Esophagus mucosa (tissue), 1 donor: ENCODE data around the gene PNKP. TPM values are rescaled to one million over a fixed set of nuclear protein-coding genes. Genes with fewer than 3 reads are reported as not detected.

Source experiments
- ATAC-seq: fragments of 200-7000 bp; cut with Tn5 transposase; one replicate; pipeline ENCODE4 v1.9.1; 2020
- total RNA-seq: library from RNA; stranded (reverse); gene quantifications from one replicate; pipeline ENCODE4 v1.2.4, GENCODE V29; 2023
- donor health status: DM: yes; HTN: yes; CAD: no.

The PNKP gene
- total RNA-seq, 1 donor from 2014 or later: 29.2 TPM

DNA sequence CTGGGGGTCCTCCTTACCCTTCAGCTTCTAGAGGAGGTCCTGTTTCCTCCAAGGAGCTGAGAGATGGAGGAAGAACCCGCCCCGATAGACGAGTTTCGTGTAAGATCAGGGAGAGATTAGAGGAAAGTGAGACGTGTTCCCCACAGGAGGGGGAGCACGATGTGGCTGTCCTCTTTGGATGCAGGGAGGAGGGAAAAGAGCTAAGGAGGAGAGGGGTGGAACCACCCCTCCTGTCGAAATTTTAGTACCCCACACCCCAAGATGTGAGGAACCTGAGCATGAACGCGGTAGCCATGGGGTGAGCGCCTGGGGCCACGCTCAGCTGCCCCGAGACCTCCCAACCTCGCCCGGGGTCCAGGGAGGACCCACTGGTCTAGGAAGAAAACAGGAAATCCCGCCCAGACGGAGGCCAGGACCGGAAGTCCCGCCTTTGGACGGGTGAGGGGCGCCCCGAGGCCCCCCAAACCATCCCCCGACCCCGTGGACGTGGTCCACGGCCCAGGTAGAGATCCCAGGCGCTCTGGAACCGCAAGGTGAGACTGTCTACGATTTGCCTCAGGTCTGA lies 8.6 kb upstream of the PNKP start:
- ATAC-seq: no peak

GRCh38 chr19:49875177-49875576 lies 7.8 kb upstream of the PNKP start:
- no peak for ATAC-seq

DNA sequence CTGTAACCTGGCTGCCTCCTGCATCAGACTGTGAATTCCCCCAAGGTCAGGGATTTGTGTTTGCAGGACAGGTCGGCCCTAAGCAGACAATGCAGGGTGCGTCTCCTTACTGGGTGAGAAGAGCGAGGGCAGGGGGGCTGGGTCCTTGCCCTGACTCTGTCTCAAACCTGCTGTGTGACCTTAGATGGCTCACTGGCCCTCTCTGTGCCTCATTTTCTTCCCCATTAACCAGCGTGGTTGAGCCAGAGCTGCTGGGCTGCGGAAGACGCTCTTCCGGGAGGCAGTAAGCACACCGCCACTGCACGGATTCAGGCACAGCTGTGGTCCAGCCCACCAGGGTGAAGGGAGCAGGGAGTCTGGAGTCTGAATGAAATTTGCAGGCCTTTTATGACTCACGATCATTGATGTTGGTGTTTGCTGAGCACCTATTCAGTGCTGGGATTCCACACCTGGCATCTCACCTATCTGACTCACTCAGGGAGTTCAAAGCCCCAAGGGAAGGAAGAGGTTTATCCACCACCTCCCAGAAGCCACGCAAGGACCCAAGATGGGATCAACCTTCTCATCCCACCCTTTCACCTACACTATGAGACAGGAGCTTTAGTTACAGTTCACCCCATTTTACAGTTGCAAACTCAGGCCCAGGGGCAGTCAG lies 7.3 kb upstream of the PNKP start:
- ATAC-seq: no peak

DNA sequence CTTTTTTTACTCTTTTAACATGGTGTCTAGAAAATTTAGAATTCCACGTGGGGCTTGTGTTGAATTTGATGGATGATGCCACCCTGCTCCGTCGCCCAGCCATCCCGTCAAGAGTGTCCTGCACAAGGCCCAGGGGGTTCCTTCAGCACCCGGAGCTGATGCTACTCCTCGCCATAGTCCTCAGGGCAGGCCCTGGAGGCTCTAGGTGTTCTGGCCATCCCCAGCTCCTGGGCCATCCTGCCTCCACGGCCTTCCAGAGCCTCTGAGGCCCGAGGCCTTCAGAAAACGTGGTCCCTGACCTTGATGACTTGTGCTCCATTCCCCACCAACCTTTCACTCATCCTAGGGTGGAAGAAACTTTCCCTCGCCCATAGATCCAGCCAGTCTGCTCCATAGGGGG lies 6.5 kb upstream of the PNKP start:
- ATAC-seq: no peak

- no peak for ATAC-seq
Measured at GRCh38 chr19:49873129-49873521, 5.7 kb upstream of the PNKP start.

DNA sequence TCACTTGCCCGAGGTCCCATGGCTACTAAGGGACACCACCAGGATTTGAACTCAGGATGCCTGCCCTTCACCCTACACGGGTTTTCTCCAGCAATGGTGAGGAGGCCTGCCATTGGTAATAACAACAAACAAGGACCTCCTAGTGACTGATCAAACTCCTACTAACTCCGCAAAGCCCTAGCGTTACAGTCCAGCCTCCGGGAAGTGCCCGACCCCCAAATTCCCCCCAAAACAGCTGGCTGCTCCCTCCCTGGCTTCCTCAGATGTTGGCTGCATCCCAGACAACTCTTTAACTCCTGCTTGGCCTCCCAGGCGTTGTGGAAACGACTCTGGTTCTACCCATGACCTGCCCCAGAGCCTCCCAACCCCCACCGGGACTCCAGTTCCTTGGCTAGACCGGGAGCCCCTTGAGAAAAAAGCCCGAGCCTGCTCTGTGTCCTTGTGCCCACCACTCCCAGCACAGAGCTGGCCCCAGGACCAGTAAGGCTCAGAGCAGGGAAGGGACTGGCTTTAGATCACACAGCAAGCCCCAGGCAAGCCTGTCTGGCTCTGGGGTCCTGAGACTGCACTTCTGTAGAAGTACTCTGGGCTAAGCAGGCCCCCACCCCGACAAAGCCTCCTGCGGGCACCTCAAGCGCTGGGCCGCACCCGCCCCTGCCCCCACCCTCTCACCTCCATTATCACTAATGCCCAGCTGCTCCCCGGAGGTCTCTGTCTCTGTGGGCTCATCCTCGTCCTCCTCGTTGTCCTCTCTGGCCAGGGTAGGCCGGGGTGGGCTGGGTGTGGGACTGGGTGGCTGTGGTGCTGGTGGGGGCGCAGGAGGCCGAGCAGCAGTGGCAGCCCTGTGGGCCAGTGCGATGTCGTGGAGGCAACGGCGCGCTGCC lies 5.1 kb upstream of the PNKP start:
- ATAC-seq: no peak

DNA sequence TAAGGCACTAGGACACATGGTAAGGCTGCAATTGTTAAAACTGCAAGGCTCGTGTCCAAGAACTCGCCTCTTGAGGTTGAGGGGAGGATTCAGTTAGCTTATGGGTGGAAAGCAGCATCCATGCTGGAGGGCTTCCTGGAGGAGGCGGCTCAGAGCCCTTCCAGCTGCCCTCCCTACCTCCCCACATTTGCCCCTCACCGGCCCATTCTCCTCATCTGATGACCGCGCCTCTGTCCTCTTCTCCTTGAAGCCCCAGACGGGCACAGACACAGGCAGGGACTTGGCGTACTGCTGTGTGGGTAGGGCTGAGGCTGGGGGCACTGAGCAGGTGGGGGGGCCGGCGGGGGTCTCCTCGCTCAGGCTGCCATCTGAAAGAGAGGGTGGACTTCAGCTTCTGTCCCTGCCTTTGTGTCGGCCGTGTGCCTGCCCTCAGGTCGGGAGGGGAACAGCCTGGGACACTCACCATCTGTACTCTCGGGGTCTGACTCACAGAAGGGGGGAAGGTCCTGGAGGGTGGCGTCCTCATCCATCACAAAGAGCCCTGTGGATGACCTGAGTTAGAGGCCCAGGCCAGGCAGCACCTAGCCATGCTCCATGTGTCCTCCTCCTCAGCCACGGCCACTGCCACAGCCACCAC lies 4.1 kb upstream of the PNKP start:
- ATAC-seq: no peak

DNA sequence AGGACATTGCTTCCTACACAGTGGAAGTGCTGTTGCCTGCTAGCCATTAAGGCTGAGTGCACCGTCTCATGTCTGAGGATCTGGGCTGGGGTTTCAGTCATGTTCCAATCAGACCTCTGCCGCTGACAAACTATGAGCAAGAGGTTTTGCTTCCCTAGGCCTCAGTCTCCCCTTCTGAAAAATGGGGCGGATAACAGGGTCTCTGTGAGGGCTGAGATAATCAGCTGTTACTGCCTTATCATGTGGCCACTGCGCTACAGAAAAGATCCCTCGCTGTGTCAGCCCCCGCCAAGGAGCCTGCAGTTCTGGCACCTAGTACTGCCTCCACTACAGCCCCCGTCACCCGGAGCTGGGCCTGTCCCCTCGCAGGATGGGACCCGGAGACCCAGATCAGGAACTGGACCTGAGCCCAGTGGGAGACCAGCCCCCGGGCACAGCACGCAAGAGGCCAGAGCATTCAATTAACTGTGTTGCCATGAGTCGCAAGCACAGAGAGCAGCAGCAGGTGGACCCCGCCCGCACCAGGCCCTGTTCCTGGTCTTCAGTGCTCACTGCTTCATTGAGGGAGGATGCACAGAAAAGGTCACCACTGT lies 3.0 kb upstream of the PNKP start:
- no peak for ATAC-seq

DNA sequence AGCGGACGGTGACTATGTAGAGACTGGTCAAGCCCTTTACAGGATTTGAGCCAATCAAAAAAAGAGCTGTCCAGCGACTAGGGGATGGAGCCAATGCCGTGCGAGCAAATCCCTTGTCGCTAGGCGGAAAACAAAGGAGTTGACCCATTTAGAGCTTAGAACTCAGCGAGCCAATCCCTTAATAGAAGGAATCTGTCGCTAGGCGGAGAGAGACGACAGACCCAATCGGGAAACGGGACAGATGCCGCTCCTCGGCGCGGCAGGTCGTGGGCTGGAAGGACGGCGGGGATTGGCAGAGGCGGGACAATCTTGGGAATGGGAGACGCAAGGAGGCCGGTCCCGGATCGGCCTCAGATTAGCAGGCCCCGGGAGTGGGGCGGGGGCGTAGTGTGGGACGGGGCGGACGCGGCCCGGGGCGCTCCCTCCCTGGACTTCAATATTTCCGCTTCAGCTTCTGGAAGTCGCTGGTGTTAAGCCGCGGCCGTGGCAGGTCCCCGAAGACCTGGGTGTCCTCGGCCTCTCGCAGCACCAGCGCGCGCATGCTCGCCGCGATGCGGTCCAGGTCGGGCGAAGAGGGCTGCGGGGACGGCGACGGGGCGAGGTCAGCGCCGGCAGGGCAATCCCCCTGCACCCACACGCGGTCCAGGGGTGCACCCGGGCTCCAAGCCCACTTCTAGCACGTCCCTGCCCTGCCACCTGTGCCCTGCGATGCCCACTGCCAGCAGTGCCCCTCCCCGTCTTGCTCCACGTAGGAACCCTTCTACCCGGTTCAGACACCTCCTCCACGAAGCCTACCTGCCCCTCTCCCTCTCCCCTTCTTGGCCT lies 2.3 kb upstream of the PNKP start:
- ATAC-seq: peak; percentile 78

DNA sequence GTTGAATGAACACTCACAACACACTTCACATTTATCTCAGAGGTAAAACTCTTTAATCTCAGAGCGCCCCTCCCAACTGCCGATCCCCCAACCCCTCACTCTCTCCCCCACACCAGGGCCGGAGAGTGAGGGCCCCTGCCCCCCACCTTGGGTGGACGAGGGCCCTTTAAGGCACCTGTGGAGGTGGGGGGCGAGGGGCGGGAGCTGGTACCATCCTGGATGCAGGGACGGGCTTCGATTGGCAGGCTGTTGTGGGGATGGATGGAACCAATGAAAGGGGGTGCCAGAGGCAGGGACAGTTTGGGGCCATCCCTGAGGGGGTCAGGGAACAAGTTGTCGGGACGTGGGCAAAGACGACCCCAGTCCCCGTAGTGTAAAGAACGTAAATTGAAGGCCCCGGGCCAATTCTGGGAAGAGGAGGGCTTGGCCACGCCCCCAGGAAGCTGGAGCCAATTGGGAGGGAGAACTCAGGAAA lies 1.7 kb upstream of the PNKP start:
- ATAC-seq: peak; percentile 2

- ATAC-seq: no peak
Measured at GRCh38 chr19:49864890-49865289, 2.5 kb downstream of the PNKP start.

DNA sequence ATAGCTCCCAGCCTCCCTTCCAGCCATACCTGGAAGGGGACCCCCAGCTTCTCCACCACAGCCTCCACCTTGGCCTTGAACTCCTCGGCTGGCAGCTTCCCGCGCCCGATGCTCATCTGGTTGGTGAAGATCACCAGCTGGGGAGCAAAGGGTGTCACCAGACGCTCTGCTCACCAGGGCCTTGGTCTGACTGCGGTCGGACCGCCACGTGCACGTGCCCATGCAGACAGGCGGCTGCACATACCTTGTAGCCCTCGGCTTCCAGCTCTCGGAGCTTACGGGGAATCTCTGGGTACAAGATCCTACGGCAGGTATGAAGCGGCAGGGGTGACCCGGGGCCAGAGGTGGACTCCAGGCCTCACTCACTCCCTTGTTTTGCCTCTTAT lies 3.4 kb downstream of the PNKP start:
- no peak for ATAC-seq

GRCh38 chr19:49863254-49863934 lies 4.0 kb downstream of the PNKP start:
- ATAC-seq: no peak

DNA sequence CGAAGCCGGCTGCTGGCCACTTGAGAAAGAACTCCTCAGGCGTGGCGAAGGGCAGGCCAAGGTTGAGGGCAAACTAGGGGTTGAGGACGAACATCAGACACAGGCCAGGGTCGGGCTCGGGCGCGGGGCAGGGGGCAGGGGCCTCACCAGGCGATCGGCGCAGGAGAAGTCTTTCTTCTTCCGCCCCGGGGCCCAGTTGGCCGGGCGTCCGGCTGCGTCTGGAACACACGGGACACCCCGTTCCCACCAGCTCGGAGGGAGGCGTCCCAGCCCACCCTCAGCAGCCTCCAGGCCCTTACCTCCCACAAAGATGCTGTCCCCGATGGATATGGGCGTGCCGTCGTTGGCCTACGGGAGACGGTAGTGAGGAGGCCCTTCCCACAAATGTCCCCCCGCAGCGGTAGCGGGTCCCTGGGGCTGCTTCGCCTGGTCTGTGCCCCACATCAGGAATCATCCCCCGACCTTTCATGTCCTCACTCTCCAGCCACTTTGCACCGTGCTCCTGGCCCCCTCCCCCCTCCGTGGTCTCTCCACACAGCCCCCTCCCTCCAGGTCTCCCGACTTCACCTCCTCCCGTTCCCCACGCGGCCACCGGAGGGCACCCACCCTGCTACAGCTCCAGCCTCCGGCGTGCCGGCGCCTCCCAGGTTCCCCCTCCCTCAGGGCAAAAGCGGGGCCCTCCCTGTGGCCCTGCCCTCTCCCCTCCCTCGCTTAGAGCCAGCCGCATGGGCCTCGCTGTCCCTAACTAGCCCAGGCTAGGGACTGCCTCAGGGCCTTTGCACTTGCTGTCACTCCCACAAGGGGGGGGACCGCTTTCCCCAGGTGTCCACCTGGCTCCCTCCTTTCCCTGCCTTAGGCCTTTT lies 4.8 kb downstream of the PNKP start:
- ATAC-seq: no peak

- ATAC-seq: no peak
Measured at GRCh38 chr19:49861541-49862378, 5.6 kb downstream of the PNKP start.

DNA sequence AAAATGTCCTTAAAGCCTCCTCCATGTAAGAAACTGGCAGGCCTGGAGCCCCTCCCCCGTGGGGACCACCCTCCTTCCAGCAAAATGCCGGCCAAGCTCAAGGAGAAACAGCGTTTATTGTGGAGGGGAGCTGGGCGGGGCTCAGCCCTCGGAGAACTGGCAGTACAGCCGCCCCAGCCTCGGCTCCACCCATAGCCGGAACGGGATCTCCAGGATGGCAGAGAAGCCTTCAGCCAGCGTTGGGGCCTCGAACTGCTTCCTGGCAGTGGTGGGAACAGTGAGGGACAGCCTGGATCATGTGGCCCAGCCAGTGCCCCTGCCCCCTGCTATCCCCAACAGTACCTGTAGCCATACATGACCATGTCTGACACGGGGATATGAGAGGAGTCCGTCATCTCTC lies 6.3 kb downstream of the PNKP start:
- ATAC-seq: peak; percentile 26

DNA sequence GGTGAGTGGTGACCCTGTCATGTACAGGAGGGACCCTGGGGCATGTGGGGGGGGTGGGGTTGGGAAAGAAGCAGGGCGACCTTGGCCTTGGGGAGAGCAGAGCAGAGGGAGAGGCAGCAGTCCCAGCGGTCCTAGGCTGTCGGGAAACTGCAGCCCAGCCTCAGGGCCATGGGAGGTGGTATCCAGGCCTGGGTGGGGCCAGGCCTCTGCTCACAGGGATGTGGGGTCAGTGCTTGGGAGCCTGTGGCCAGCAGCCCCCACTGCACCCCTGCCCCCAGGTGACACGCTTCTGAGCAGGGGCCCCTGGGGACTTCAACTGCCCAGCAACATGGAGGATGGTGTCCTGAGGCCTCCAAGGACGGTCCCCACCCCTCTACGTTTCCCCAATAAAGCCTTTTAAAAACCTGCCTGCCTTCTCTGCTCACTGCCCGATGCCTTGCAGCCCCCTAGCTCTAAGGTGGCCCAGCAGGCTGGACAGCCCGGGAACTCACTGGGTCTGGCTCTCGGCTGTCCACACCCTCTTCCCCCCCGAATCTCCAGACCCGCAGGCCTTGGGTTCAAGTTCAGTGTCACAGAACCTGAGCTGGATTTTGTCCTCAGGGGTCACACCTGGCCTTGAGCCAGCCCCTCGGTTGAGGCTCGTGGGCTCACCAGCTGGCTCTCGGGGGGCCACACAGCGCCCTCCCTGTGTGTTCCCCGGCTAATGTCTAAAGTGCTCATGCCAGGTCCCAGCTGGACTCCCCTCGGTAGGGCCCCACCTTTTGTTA lies 6.9 kb downstream of the PNKP start:
- ATAC-seq: no peak

- ATAC-seq: no peak
Measured at GRCh38 chr19:49859682-49860335, 7.6 kb downstream of the PNKP start.
